Fibroblast of pulmonary artery (primary cell): ENCODE measurements around the gene MAP3K2.
A peak's percentile ranks its signal among the peaks of the same experiment; 100 is the strongest.

ENCODE experiments used
- DNase-seq: peaks from one replicate; pipeline ENCODE4 v3.0.0-alpha.2; 2010; ENCODE audit warnings: low read depth
- H3K4me3 ChIP-seq: replicated peaks from 2 replicates; pipeline ENCODE4 v1.5.1; 2011; ENCODE audit warnings: low read depth, mild to moderate bottlenecking, control low read depth, low read length, moderate library complexity
- CTCF ChIP-seq: IDR thresholded peaks from 2 replicates; pipeline ENCODE4 v1.5.1; 2011; ENCODE audit warnings: mild to moderate bottlenecking, control low read depth, low read length, inconsistent platforms; ENCODE audit errors: missing control alignments

The MAP3K2 gene

GRCh38 chr2:127255146-127255545 is 132.6 kb downstream of the MAP3K2 start:
- no peak for TF ChIP-seq CTCF
- DNase-seq, result peak; percentile 3
- H3K4me3 ChIP-seq, result no peak overlapping the region

DNA sequence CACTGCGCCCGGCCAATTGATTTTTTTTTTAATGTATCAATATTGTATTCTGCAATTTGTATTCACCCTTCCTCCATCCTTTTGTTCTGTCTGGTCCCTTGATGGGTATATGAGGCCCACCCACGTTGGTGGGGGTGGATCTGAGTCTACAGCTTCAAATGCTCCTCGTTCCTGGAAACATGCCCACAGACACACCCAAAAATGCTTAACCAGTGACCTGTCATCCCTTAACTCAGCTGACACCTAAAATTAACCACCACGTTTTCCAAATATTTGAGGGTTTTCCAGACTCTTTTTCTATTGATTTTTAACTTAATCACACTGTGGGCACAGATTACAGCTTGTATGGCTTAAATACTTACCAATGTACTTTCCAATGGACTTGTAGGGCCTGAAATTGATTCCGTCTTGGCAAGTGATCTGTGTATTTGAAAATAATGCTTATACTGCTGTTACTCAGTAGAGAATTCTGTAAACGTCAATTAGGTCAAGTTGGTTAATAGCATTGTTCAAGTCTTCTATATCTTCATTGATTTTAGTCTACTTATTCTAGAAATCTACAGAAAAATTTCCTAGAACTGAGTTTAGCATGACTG is 133.3 kb downstream of the MAP3K2 start:
- peak; percentile 12 for DNase-seq
- TF ChIP-seq CTCF, result no peak
- no peak overlapping the region for H3K4me3 ChIP-seq
